WERI-Rb-1 (cell line): Measurements from ENCODE around the gene C19orf44.

Experiments used
- DNase-seq: peaks from one replicate; pipeline ENCODE4 v3.0.0-alpha.2; 2020
- H3K27ac ChIP-seq: fragments of 250-450 bp; sonication (Bioruptor Pico); 2 replicates; pipeline ENCODE4 v1.5.1; 2020; ENCODE audit warnings: mild to moderate bottlenecking, moderate library complexity
- H3K27me3 ChIP-seq: fragments of 250-450 bp; sonication (Bioruptor Pico); 2 replicates; pipeline ENCODE4 v1.5.1; 2021; ENCODE audit warnings: mild to moderate bottlenecking, low read depth, moderate library complexity; ENCODE audit not compliant: insufficient read depth, severe bottlenecking
- H3K36me3 ChIP-seq: fragments of 250-450 bp; sonication (Bioruptor Pico); 2 replicates; pipeline ENCODE4 v1.5.1; 2020; ENCODE audit warnings: mild to moderate bottlenecking, moderate library complexity
- H3K4me3 ChIP-seq: 2 replicates; pipeline ENCODE4 v1.5.1; 2011; ENCODE audit warnings: low read depth, mild to moderate bottlenecking, control low read depth, low read length
- H3K9me3 ChIP-seq: fragments of 250-450 bp; sonication (Bioruptor Pico); 2 replicates; pipeline ENCODE4 v1.5.1; 2021; ENCODE audit warnings: mild to moderate bottlenecking, moderate library complexity; ENCODE audit not compliant: severe bottlenecking
- CTCF ChIP-seq: IDR thresholded peaks from 2 replicates; pipeline ENCODE4 v1.5.1; 2011; ENCODE audit warnings: low read depth, mild to moderate bottlenecking, control low read depth, inconsistent platforms, low read length

The C19orf44 gene

GRCh38 chr19:16535381-16535780, 39.2 kb downstream of the C19orf44 start:
- Histone ChIP-seq H3K27ac (no peak overlapping the region), H3K27me3 (no peaks in the 10 kb centered on the region), H3K36me3 (peaks cover 88% of the 10 kb centered on the region), H3K4me3 (no peak overlapping the region), H3K9me3 (no peaks in the 10 kb centered on the region)
- DNase-seq = no peak
- TF ChIP-seq CTCF = no peak

- Histone ChIP-seq H3K36me3 (peaks cover 87% of the 10 kb centered on the region), H3K9me3 (no peaks in the 10 kb centered on the region), H3K27ac (no peak overlapping the region), H3K4me3 (no peak overlapping the region), H3K27me3 (no peaks in the 10 kb centered on the region)
- no peak for DNase-seq
- no peak for TF ChIP-seq CTCF
Observed at GRCh38 chr19:16536130-16536529, 39.9 kb downstream of the C19orf44 start.

- no peak overlapping the region for H3K4me3 ChIP-seq
- no peaks in the 10 kb centered on the region for H3K9me3 ChIP-seq
- no peak for DNase-seq
- H3K27me3 ChIP-seq = no peaks in the 10 kb centered on the region
- H3K27ac ChIP-seq = no peak overlapping the region
- peaks cover 86% of the 10 kb centered on the region for H3K36me3 ChIP-seq
- no peak for TF ChIP-seq CTCF
Observed at GRCh38 chr19:16537111-16537510, 40.9 kb downstream of the C19orf44 start.

- Histone ChIP-seq H3K27me3 (no peaks in the 10 kb centered on the region), H3K36me3 (peaks cover 56% of the 10 kb centered on the region), H3K9me3 (no peaks in the 10 kb centered on the region), H3K27ac (no peak overlapping the region; the same call in 1 of the 2 replicates), H3K4me3 (peak overlapping the region; percentile 74)
- no peak for DNase-seq
- TF ChIP-seq CTCF = no peak
Observed at GRCh38 chr19:16540948-16541347, 44.8 kb downstream of the C19orf44 start.

GRCh38 chr19:16541526-16542044, 45.4 kb downstream of the C19orf44 start:
- H3K36me3 ChIP-seq = peaks cover 50% of the 10 kb centered on the region
- H3K27ac ChIP-seq = peak overlapping the region; percentile 97
- H3K9me3 ChIP-seq = no peaks in the 10 kb centered on the region
- DNase-seq = no peak
- TF ChIP-seq CTCF = no peak
- peak overlapping the region; percentile 74 for H3K4me3 ChIP-seq
- no peaks in the 10 kb centered on the region for H3K27me3 ChIP-seq

GRCh38 chr19:16542045-16542909, 46.1 kb downstream of the C19orf44 start, which contains the start of gene CHERP:
Gene CHERP, minus strand, starts transcription at chr19:16542437. Its CDS starts 59 bp downstream, at chr19:16542378.
- TF ChIP-seq CTCF = no peak
- DNase-seq = peak; percentile 92
- peaks cover 44% of the 10 kb centered on the region for H3K36me3 ChIP-seq
- H3K27me3 ChIP-seq = no peaks in the 10 kb centered on the region
- H3K27ac ChIP-seq = peak within 1 kb of the TSS; percentile 97
- peak within 1 kb of the TSS; percentile 74 for H3K4me3 ChIP-seq
- H3K9me3 ChIP-seq = no peaks in the 10 kb centered on the region
